ENCODE measurements around the gene PLXNA4.

PLXNA4 gene

GRCh38 chr7:132545756-132546155 is 30.5 kb downstream of the PLXNA4 start:
- FAIRE-seq (no peak), DNase-seq (ENCODE audit: insufficient read length) (no peak)
- TF ChIP-seq POLR2A (IDR thresholded peaks at IDR 0.05; ENCODE audit: low read depth, low read length) (no peak), POLR2AphosphoS5 (IDR thresholded peaks at IDR 0.05; ENCODE audit: low read depth, low read length) (no peak), TAF1 (IDR thresholded peaks at IDR 0.05; ENCODE audit: borderline replicate concordance, low read depth, low read length) (no peak)

GRCh38 chr7:132544999-132545398 is 31.3 kb downstream of the PLXNA4 start:
- FAIRE-seq (no peak), DNase-seq (ENCODE audit: insufficient read length) (no peak)
- TF ChIP-seq TAF1 (IDR thresholded peaks at IDR 0.05; ENCODE audit: borderline replicate concordance, low read depth, low read length), result no peak
- no peak for TF ChIP-seq POLR2A (IDR thresholded peaks at IDR 0.05; ENCODE audit: low read depth, low read length)
- no peak for TF ChIP-seq POLR2AphosphoS5 (IDR thresholded peaks at IDR 0.05; ENCODE audit: low read depth, low read length)

GRCh38 chr7:132544025-132544424 is 32.2 kb downstream of the PLXNA4 start:
- FAIRE-seq (no peak), DNase-seq (ENCODE audit: insufficient read length) (no peak)
- no peak for TF ChIP-seq POLR2AphosphoS5 (IDR thresholded peaks at IDR 0.05; ENCODE audit: low read depth, low read length)
- no peak for TF ChIP-seq TAF1 (IDR thresholded peaks at IDR 0.05; ENCODE audit: borderline replicate concordance, low read depth, low read length)
- TF ChIP-seq POLR2A (IDR thresholded peaks at IDR 0.05; ENCODE audit: low read depth, low read length), result no peak

- FAIRE-seq (no peak), DNase-seq (ENCODE audit: insufficient read length) (no peak)
- TF ChIP-seq POLR2AphosphoS5 (IDR thresholded peaks at IDR 0.05; ENCODE audit: low read depth, low read length), result no peak
- TF ChIP-seq TAF1 (IDR thresholded peaks at IDR 0.05; ENCODE audit: borderline replicate concordance, low read depth, low read length), result no peak
- TF ChIP-seq POLR2A (IDR thresholded peaks at IDR 0.05; ENCODE audit: low read depth, low read length), result no peak
Observed at GRCh38 chr7:132542895-132543294, 33.4 kb downstream of the PLXNA4 start.

- no peak for TF ChIP-seq POLR2A (IDR thresholded peaks at IDR 0.05; ENCODE audit: low read depth, low read length)
- no peak for TF ChIP-seq POLR2AphosphoS5 (IDR thresholded peaks at IDR 0.05; ENCODE audit: low read depth, low read length)
- no peak for TF ChIP-seq TAF1 (IDR thresholded peaks at IDR 0.05; ENCODE audit: borderline replicate concordance, low read depth, low read length)
- no peak for FAIRE-seq
Observed at GRCh38 chr7:132541656-132542055, 34.6 kb downstream of the PLXNA4 start.

GRCh38 chr7:132537456-132538145 is 38.7 kb downstream of the PLXNA4 start:
- no peak for TF ChIP-seq TAF1 (IDR thresholded peaks at IDR 0.05; ENCODE audit: borderline replicate concordance, low read depth, low read length)
- no peak for TF ChIP-seq POLR2A (IDR thresholded peaks at IDR 0.05; ENCODE audit: low read depth, low read length)
- TF ChIP-seq POLR2AphosphoS5 (IDR thresholded peaks at IDR 0.05; ENCODE audit: low read depth, low read length), result no peak
- DNase-seq (ENCODE audit: insufficient read length), result no peak
- no peak for FAIRE-seq

More at GRCh38 chr7:132541656-132542055, 34.6 kb downstream of the PLXNA4 start:
- no peak for DNase-seq (ENCODE audit: insufficient read length)

- FAIRE-seq, result no peak
- TF ChIP-seq POLR2A (IDR thresholded peaks at IDR 0.05; ENCODE audit: low read depth, low read length) (no peak), POLR2AphosphoS5 (IDR thresholded peaks at IDR 0.05; ENCODE audit: low read depth, low read length) (no peak), TAF1 (IDR thresholded peaks at IDR 0.05; ENCODE audit: borderline replicate concordance, low read depth, low read length) (no peak)
- DNase-seq (ENCODE audit: insufficient read length), result no peak
Observed at GRCh38 chr7:132536654-132537395, 39.4 kb downstream of the PLXNA4 start.

- FAIRE-seq, result no peak
- DNase-seq (ENCODE audit: insufficient read length), result no peak
- TF ChIP-seq POLR2A (IDR thresholded peaks at IDR 0.05; ENCODE audit: low read depth, low read length), result no peak
- no peak for TF ChIP-seq POLR2AphosphoS5 (IDR thresholded peaks at IDR 0.05; ENCODE audit: low read depth, low read length)
- TF ChIP-seq TAF1 (IDR thresholded peaks at IDR 0.05; ENCODE audit: borderline replicate concordance, low read depth, low read length), result no peak
Observed at GRCh38 chr7:132533916-132534315, 42.4 kb downstream of the PLXNA4 start.

GRCh38 chr7:132532281-132532680 is 44.0 kb downstream of the PLXNA4 start:
- TF ChIP-seq TAF1 (IDR thresholded peaks at IDR 0.05; ENCODE audit: borderline replicate concordance, low read depth, low read length) (no peak), POLR2A (IDR thresholded peaks at IDR 0.05; ENCODE audit: low read depth, low read length) (no peak), POLR2AphosphoS5 (IDR thresholded peaks at IDR 0.05; ENCODE audit: low read depth, low read length) (no peak)
- FAIRE-seq (no peak), DNase-seq (ENCODE audit: insufficient read length) (no peak)

GRCh38 chr7:132531562-132531961 is 44.7 kb downstream of the PLXNA4 start:
- no peak for DNase-seq (ENCODE audit: insufficient read length)
- TF ChIP-seq TAF1 (IDR thresholded peaks at IDR 0.05; ENCODE audit: borderline replicate concordance, low read depth, low read length), result no peak
- no peak for TF ChIP-seq POLR2AphosphoS5 (IDR thresholded peaks at IDR 0.05; ENCODE audit: low read depth, low read length)
- TF ChIP-seq POLR2A (IDR thresholded peaks at IDR 0.05; ENCODE audit: low read depth, low read length), result no peak
- no peak for FAIRE-seq

GRCh38 chr7:132528695-132529094 is 47.6 kb downstream of the PLXNA4 start:
- no peak for TF ChIP-seq TAF1 (IDR thresholded peaks at IDR 0.05; ENCODE audit: borderline replicate concordance, low read depth, low read length)
- no peak for TF ChIP-seq POLR2AphosphoS5 (IDR thresholded peaks at IDR 0.05; ENCODE audit: low read depth, low read length)
- no peak for TF ChIP-seq POLR2A (IDR thresholded peaks at IDR 0.05; ENCODE audit: low read depth, low read length)
- FAIRE-seq (no peak), DNase-seq (ENCODE audit: insufficient read length) (no peak)

Data from GM12892 (cell line).